SJSA1 (cell line): ENCODE measurements around the gene ALDH3A2. TPM values are rescaled to one million over a fixed set of nuclear protein-coding genes. Genes with fewer than 3 reads are reported as not detected.
"Not testable (repeated sequence)": the region's sequence is repeated elsewhere in the genome, so short reads cannot be mapped to it uniquely, and the experiment has no call there.

ENCODE experiments used
- DNase-seq, 2 experiments: peaks; one replicate each; pipeline ENCODE4 v3.0.0-alpha.2; 2015 to 2020; ENCODE audit warnings: low spot score in 2 of 2, low read depth in 1 of 2
- H3K27ac ChIP-seq: fragments of 250-450 bp; sonication (Bioruptor Pico); 2 replicates; pipeline ENCODE4 v1.5.1; 2020; ENCODE audit warnings: mild to moderate bottlenecking, moderate library complexity
- H3K27me3 ChIP-seq: fragments of 250-450 bp; sonication (Bioruptor Pico); replicated peaks from 2 replicates; pipeline ENCODE4 v1.5.1; 2020; ENCODE audit warnings: mild to moderate bottlenecking, moderate library complexity
- H3K36me3 ChIP-seq: fragments of 250-450 bp; sonication (Bioruptor Pico); 2 replicates; pipeline ENCODE4 v1.5.1; 2020; ENCODE audit warnings: mild to moderate bottlenecking
- H3K4me1 ChIP-seq: fragments of 250-450 bp; sonication (Bioruptor Pico); replicated peaks from 2 replicates; pipeline ENCODE4 v1.6.1; 2021; ENCODE audit warnings: mild to moderate bottlenecking
- H3K4me3 ChIP-seq: fragments of 250-450 bp; sonication (Bioruptor Pico); 2 replicates; pipeline ENCODE4 v1.5.1; 2020; ENCODE audit warnings: mild to moderate bottlenecking
- H3K9me3 ChIP-seq: fragments of 250-450 bp; sonication (Bioruptor Pico); replicated peaks from 2 replicates; pipeline ENCODE4 v1.5.1; 2020; ENCODE audit warnings: mild to moderate bottlenecking
- total RNA-seq: library from RNA; depleted of rRNA; stranded (reverse); fragments of >200 nt; shearing (Covaris generic); gene quantifications from 2 replicates; pipeline ENCODE4 v1.2.3, GENCODE V29; 2014

Gene ALDH3A2
- total RNA-seq, 1 experiment from 2014 or later, result 22.1 TPM

DNA sequence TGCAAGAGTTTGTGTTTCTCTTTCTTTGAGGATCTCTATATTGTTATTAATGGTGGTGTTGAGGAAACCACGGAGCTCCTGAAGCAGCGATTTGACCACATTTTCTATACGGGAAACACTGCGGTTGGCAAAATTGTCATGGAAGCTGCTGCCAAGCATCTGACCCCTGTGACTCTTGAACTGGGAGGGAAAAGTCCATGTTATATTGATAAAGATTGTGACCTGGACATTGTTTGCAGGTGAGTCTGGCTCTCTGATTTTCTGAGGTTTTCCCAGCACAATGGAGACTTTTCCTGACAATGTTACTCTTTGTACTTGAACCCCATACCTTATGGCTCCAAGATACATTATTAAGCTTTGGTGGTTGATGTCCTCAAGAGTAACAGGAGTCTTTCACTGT, 7.8 kb downstream of the ALDH3A2 start:
- no peak for DNase-seq
- H3K9me3 ChIP-seq, result no peaks in the 10 kb centered on the region
- H3K36me3 ChIP-seq, result no peaks in the 10 kb centered on the region
- H3K4me3 ChIP-seq, result no peak overlapping the region
- H3K4me1 ChIP-seq, result peaks cover 2% of the 10 kb centered on the region
- H3K27ac ChIP-seq, result no peak overlapping the region
- H3K27me3 ChIP-seq, result no peaks in the 10 kb centered on the region

DNA sequence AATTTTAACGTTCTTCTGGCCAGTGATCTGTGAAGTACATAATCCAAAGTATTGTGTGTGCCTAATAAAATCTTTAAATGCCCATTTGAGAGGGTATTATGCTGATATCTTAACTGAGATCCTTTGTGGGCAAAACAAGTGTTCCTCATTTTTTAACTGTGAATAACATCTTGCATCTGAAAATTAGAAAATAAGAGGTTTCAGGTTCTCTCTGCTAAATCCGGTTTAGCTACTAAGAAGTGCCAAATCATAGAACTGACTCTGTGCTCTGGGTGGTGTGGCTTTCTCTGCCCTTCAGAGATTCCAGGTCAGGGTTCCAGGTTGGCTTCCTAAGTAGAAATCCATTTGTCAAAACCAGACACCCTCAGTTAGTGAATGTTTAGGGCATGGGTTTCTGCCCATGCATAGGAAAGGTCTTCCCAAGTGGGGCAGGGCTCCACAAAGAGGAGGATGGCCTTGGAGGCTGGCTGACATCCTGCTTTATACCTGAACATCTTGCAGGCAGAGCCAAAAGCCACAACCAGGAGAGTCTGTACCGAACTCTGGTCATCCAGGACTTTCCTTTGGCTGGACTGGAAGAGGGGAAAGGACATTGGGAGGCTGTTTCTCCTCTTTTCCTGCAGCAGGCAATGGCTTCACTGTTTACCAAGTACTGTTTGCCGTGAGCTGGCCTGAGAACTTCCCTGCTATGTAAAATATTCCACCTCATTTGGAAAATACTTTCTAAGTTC, 8.5 kb downstream of the ALDH3A2 start:
- Histone ChIP-seq H3K36me3 (no peaks in the 10 kb centered on the region), H3K4me1 (no peaks in the 10 kb centered on the region), H3K27ac (no peak overlapping the region), H3K9me3 (no peaks in the 10 kb centered on the region), H3K27me3 (no peaks in the 10 kb centered on the region), H3K4me3 (no peak overlapping the region)
- peak in 1 of 2 experiments; percentile 9 for DNase-seq

DNA sequence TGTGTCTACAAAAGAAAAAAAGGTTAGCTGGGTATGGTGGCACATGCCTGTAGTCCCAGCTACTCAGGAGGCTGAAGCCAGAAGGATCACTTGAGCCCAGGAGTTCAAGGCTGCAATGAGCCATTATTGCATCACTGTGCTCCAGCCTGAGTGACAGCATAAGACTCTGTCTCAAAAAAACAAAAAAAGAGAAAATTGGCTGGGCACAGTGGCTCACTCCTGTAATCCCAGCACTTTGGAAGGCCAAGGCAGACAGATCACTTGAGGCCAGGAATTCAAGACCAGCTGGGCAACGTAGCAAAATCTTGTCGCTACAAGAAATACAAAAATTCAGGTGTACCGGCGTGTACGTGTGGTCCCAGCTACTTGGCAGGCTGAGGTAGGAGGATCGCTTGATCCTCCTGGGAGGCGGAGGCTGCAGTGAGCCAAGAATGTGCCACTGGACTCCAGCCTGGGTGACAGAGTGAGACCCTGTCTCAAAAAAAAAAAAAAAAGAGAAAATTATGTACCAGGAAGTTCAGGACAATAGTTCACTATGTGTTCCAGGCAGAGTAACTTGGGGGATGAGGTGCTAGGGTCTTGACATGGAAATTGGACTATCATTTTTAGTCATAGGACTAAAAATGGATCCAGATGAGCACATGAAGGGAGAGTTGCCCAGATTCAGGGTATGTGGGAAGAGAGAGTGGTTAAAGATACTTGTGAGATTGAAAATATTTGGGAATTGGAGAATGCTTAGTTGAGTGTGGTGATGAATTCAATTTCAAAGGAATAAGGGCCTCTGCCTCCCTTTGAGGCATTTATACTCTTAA, 11.0 kb downstream of the ALDH3A2 start:
- Histone ChIP-seq H3K36me3 (no peaks in the 10 kb centered on the region), H3K4me3 (no peak overlapping the region)

DNA sequence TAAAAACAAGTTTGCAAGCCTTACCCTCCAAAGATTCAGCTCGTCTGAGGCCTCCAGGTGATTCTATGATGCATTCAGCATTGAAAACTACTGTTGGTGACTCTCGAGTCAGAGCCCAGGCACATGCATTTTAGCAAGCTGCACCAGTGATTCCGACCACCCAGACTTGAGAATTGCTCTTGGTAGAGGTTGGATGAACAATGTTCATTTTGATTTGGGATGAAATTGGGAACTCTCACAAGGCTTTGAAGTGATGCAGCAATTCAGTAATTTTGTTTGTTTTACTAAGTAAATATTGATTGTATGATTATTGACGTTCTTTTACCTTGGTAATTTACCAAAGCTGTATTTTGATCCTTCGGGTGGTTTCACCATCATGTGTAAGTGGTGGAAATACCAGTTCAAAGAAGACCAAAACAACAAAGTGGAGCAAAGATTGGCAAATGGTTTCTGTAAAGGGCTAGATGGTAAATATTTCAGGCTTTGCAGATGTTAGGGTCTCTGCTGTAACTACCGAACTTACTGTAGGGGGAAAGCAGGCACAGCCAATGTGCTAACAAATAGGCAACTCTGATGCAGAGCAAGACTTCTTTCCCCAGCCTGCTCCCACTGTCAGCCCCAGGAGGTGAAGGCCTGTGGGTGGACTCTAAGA, 11.8 kb downstream of the ALDH3A2 start:
- Histone ChIP-seq H3K36me3 (no peaks in the 10 kb centered on the region), H3K27ac (no peak overlapping the region), H3K9me3 (no peaks in the 10 kb centered on the region), H3K4me3 (no peak overlapping the region), H3K27me3 (no peaks in the 10 kb centered on the region), H3K4me1 (no peaks in the 10 kb centered on the region)
- peak in 1 of 2 experiments; percentile 6 for DNase-seq

More for the DNA sequence above, 11.0 kb downstream of the ALDH3A2 start:
- H3K27me3 ChIP-seq, result no peaks in the 10 kb centered on the region
- no peak overlapping the region for H3K27ac ChIP-seq
- DNase-seq, result no peak
- no peaks in the 10 kb centered on the region for H3K4me1 ChIP-seq
- no peaks in the 10 kb centered on the region for H3K9me3 ChIP-seq

DNA sequence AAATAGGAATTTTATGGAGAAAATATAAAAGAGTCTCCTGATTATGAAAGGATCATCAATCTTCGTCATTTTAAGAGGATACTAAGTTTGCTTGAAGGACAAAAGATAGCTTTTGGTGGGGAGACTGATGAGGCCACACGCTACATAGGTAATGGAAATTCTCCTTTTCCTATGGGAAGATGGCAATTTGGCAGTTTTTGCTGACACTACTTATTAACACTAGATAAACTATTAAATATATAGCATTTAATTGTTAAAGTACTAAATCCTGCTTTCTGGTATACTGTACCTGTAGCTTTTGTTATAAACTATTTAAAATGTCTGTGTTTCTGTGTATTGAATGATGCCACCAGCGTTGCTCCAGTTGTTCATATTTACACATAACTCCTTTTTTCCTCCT, 12.6 kb downstream of the ALDH3A2 start:
- Histone ChIP-seq H3K4me1 (no peaks in the 10 kb centered on the region), H3K27ac (no peak overlapping the region)

DNA sequence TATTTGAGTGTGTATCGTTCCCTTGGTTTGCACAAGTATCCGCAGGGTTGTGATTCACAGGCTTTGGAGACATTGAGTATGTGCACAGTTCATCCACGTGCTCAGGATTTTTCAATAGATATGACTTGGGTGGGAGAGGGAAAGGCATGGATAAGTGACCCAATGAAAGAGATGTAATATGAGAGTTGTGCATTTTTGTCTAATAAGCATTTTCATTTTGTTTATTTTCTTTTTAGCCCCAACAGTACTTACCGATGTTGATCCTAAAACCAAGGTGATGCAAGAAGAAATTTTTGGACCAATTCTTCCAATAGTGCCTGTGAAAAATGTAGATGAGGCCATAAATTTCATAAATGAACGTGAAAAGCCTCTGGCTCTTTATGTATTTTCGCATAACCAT, 14.5 kb downstream of the ALDH3A2 start:
- no peak for DNase-seq

More for the DNA sequence above, 12.6 kb downstream of the ALDH3A2 start:
- Histone ChIP-seq H3K27me3 (no peaks in the 10 kb centered on the region), H3K4me3 (no peak overlapping the region), H3K36me3 (no peaks in the 10 kb centered on the region), H3K9me3 (no peaks in the 10 kb centered on the region)
- DNase-seq, result no peak

DNA sequence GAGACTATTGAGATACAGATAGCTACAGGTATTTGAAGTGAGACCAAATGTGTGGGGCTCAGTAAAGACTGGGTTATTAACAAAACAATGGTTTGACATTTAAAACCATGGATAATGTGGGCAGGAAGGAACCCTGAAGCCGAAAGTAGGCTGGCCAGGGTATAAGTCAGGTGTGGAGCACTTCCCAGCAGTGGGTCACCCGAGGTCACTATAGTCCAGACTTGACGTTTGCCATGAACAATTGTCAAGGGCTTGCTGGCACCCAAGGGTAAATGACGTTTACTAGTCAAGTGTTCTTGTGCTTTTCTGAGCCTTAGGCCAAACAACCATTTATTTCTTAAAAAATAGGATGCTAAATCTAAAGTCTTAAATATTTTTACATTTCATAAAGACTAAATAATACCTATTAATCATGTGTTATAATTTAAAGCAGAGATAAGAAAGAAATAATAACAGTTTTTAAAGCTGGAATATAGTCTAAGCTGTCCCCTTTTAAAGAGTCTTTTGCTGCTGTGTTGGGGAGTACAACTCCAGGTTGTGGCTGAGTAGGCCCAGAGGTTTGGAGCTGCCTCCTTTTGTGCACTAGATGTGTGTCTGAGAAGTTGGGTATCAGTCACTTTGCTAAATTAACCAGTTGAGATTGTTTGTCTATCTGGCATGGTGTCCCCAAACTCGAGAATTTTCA, 15.7 kb downstream of the ALDH3A2 start:
- no peaks in the 10 kb centered on the region for H3K9me3 ChIP-seq

More for the DNA sequence above, 14.5 kb downstream of the ALDH3A2 start:
- H3K27ac ChIP-seq, result no peak overlapping the region
- H3K36me3 ChIP-seq, result no peaks in the 10 kb centered on the region
- no peaks in the 10 kb centered on the region for H3K9me3 ChIP-seq
- H3K4me3 ChIP-seq, result no peak overlapping the region
- no peaks in the 10 kb centered on the region for H3K27me3 ChIP-seq
- H3K4me1 ChIP-seq, result no peaks in the 10 kb centered on the region

DNA sequence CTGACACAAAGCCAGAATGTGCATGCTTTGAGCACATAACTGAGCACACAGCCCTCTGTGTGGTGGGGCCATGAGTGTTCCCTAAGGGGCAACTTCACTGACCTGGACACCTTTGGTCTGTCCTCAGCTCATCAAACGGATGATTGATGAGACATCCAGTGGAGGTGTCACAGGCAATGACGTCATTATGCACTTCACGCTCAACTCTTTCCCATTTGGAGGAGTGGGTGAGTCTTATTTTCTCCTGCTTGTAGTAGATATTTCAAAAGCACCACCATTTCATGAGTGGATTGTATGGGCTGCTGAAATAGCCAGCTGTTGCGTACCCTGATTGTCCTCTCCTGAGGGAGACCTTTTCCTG, 16.2 kb downstream of the ALDH3A2 start:
- Histone ChIP-seq H3K9me3 (no peaks in the 10 kb centered on the region), H3K27ac (no peak overlapping the region), H3K4me3 (no peak overlapping the region), H3K27me3 (no peaks in the 10 kb centered on the region), H3K4me1 (no peaks in the 10 kb centered on the region), H3K36me3 (no peaks in the 10 kb centered on the region)
- DNase-seq, result peak in 1 of 2 experiments; percentile 11

More for the DNA sequence above, 15.7 kb downstream of the ALDH3A2 start:
- peak in 1 of 2 experiments; percentile 17 for DNase-seq
- no peak overlapping the region for H3K27ac ChIP-seq
- H3K4me1 ChIP-seq, result no peaks in the 10 kb centered on the region
- H3K4me3 ChIP-seq, result no peak overlapping the region
- H3K36me3 ChIP-seq, result no peaks in the 10 kb centered on the region
- H3K27me3 ChIP-seq, result no peaks in the 10 kb centered on the region

DNA sequence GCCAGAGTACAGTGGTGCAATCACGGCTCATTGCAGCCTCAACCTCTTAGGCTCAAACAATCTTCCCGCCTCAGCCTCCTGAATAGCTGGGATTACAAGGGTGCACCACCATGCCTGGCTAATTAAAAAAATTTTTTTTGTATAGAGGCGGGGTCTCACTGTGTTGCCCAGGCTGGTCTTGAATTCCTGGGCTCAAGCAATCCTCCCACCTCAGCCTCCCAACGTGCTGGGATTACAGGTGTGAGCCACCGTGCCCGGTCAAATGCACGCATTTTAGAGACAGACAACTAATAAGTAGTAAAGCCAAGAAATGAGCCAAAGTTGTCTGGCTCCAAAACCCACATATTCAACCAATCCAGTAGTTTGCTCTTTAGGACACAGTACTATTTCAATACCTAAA, 21.1 kb downstream of the ALDH3A2 start:
- not testable (repeated sequence) for H3K27ac ChIP-seq, H3K36me3 ChIP-seq, H3K4me3 ChIP-seq, H3K27me3 ChIP-seq, H3K9me3 ChIP-seq, H3K4me1 ChIP-seq
- DNase-seq, result peak in 1 of 2 experiments; percentile 13

DNA sequence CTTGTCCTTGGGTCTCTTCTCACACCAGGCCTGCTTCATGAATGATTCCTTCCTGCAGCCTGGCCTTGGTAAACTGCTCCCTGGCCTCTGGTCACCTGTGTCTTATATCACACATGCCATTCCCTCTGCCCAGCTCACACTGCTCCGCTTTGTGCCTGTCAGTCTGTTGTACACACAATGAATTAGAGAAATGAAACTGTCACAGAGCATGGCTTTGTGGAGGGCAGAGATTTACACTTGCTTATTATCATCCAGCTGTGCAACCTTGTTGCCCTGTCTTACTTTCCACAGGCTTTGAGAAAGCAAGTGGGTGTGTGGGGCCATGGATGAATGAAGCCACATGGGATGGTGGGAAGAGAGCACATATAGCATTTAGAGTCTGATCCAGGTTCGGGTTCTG, 22.4 kb downstream of the ALDH3A2 start:
- DNase-seq, result peak in 1 of 2 experiments; percentile 8
- Histone ChIP-seq H3K36me3 (no peaks in the 10 kb centered on the region), H3K4me3 (no peak overlapping the region), H3K27me3 (no peaks in the 10 kb centered on the region), H3K4me1 (no peaks in the 10 kb centered on the region), H3K27ac (no peak overlapping the region), H3K9me3 (no peaks in the 10 kb centered on the region)

DNA sequence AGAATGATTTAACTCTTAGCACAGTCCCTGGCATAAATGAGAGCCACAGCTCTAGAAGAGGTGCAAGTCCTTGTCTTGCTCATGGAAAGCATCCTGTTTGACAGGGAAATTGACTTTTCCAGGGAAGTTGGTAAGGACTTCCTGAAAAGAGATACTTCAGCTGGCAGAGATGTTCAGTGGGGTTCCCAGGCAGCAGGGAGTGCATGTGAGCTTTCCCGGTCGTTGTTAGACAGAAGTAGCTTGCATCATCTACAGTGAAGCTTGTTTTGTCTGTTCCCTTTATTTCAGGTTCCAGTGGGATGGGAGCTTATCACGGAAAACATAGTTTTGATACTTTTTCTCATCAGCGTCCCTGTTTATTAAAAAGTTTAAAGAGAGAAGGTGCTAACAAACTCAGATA, 22.9 kb downstream of the ALDH3A2 start:
- Histone ChIP-seq H3K4me1 (no peaks in the 10 kb centered on the region), H3K9me3 (no peaks in the 10 kb centered on the region), H3K36me3 (no peaks in the 10 kb centered on the region), H3K27ac (no peak overlapping the region), H3K27me3 (no peaks in the 10 kb centered on the region), H3K4me3 (no peak overlapping the region)
- peak in 1 of 2 experiments; percentile 9 for DNase-seq

DNA sequence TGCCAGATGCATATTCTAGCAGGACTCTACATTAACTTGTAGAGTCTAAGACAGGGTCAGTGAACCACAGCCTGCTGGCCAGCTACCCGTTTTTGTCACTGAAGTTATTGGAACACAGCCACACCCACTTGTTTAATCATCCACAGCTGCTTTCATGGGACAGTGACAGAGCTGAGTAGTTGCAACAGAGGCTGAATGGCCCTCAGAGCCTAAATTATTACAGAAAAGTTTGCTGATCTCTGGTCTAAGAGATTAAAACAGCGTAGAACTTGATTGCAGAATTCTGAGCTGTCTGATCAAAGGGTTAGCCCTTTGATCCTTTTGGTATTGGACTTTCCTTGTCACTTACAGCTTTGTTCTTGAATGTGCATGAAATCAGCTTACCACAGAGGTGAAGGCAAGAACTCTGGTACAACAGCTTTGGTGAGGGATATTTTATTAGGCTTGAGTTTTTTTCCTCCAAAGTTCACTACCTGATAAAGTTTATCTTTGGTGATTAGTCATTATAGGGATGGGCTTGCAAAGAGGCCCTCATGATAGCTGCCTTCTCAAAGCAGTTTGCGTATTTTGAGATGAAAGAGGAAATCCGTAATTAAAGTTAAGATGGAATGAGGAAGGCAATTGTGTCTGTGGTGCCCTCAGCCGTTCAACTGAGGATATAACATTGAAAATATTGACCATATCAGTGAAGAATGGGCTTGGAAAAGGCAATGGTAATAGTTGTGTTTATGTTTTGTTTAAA, 23.6 kb downstream of the ALDH3A2 start:
- peak in 1 of 2 experiments; percentile 16 for DNase-seq
- Histone ChIP-seq H3K9me3 (no peaks in the 10 kb centered on the region), H3K27ac (no peak overlapping the region)

DNA sequence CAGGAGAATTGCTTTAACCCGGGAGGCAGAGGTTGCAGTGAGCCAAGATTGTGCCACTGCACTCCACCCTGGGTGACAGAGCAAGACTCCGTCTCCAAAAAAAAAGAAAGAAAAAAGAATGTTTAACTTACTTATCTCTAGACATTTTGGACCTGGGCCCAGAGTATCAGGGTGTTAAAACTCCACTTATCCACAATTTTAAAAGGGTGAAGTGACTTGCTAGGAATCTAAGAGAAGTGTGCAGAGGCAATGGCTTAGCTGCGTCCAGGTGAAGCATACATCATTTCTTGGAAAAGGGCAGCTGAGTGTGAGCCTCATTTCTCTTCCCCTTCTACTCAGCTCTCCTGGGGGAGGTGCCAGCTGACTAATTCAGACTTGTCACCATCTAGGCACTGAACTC, 25.1 kb downstream of the ALDH3A2 start:
- Histone ChIP-seq H3K36me3 (no peaks in the 10 kb centered on the region), H3K9me3 (no peaks in the 10 kb centered on the region), H3K27me3 (no peaks in the 10 kb centered on the region), H3K27ac (no peak overlapping the region), H3K4me3 (no peak overlapping the region), H3K4me1 (no peaks in the 10 kb centered on the region)
- DNase-seq, result peak in 1 of 2 experiments; percentile 1

More for the DNA sequence above, 23.6 kb downstream of the ALDH3A2 start:
- H3K4me1 ChIP-seq, result no peaks in the 10 kb centered on the region
- H3K4me3 ChIP-seq, result no peak overlapping the region
- H3K27me3 ChIP-seq, result no peaks in the 10 kb centered on the region
- no peaks in the 10 kb centered on the region for H3K36me3 ChIP-seq
